ENCODE results near the gene SPARC.
A peak's percentile ranks its signal among the peaks of the same experiment; 100 is the strongest.

Gene SPARC

GRCh38 chr5:151632941-151633340 lies 53.8 kb downstream of the SPARC start:
- DNase-seq (ENCODE audit: low read depth in 1 of 2, low spot score in 1 of 2), result no peak
- no peak for TF ChIP-seq JUND (IDR thresholded peaks at IDR 0.05; ENCODE audit: low read depth)
- in situ Hi-C loops (cut with HindIII; ENCODE audit: low pct_unique_long_range_greater_than_20kb, low sequenced_read_pairs), result no loop called here

DNA sequence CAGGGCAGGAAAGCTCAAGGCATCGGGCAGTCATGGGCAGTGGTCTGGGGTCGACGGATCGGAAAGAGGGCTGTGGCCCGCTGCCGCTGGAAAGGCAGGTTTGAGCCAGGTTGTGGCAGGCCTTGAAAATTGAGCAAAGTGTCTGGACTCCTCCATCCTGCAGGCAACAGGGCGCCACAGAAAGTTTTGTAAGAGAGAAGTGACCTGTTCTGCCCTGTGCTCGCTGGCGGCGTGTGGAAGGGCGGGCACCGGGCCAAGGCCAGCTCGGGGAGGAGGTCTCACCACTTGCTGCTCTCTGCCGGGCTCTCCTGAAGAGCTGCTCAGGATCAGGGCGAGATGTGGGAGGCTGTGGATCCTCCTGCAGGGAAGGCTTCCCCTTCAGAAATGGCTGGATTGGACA lies 54.2 kb downstream of the SPARC start:
- no peak for TF ChIP-seq JUND (IDR thresholded peaks at IDR 0.05; ENCODE audit: low read depth)
- DNase-seq (ENCODE audit: low read depth in 1 of 2, low spot score in 1 of 2), result no peak
- in situ Hi-C loops (cut with HindIII; ENCODE audit: low pct_unique_long_range_greater_than_20kb, low sequenced_read_pairs), result no loop called here

DNA sequence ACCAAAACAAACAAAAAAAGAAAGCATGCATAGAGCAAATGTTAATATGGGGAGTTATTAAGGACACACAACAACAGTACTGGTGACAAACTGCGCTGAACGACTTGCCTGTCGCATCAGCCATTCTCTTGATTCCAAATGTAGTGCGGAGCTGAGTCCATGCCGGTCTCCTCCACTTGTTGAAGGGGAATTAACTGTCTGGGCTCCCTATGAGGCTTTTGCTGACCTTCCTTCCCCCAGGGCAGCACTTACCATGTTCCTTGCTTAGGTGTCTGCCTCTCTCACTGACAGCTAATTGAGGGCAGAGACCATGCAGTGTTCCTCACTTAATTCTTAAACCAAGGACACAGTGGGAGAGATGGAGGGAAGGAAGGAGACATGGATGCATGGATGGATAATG lies 54.8 kb downstream of the SPARC start:
- DNase-seq (ENCODE audit: low read depth in 1 of 2, low spot score in 1 of 2), result no peak
- in situ Hi-C loops (cut with HindIII; ENCODE audit: low pct_unique_long_range_greater_than_20kb, low sequenced_read_pairs), result no loop called here
- TF ChIP-seq JUND (IDR thresholded peaks at IDR 0.05; ENCODE audit: low read depth), result no peak

DNA sequence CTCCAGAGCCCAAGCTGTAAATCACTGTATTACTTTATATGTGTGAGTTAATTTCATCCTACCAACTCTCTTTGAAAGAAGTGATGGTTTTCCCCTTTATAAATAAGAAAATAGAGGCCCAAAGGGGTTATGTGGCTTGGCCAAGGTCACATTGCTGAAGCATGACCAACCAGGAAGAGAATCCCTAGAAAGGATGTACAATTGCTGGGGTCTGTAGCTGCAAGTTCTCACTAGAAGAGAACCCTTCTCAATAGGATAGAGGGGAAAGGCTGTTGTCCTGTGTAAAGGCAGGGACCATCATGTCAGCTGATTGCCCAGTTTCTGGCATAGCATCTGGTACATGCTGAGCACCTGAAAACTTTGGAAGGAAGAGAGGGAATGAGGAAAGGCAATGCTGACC lies 56.6 kb downstream of the SPARC start:
- in situ Hi-C loops (cut with HindIII; ENCODE audit: low pct_unique_long_range_greater_than_20kb, low sequenced_read_pairs), result no loop called here

DNA sequence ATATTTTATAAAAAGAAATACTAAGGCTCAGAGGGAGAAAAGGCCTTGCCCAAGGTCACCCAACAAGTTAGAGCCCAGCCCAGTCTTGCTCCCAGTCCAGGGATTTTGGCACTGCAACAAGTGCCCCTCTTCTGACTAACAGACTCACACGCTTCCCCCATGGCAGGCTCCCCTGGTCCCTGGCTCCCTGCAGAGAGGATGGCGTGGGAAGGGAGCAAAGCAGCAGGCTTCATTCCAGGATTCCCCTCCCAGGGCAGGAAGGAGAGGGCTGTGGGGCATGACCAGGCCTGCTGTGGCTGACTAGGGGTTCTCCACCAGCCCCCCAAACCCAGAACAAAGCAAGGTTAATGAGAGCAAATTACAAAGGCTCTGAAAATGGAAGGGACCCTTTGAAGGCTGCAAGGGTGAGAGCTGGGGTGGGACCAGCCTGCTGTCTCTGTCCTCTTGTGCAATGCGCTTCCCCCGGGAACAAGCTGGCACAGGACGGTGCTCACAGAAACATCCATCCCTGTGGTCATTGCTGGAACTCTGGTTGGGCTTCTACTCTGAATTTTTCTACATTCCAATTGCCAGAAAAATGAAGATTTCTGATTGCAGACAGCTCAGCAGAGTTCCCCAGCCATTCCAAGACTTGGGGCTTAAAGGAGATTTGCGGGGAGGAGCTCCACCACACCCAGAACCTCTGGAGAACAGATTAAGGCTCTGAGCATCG lies 58.4 kb downstream of the SPARC start:
- in situ Hi-C loops (cut with HindIII; ENCODE audit: low pct_unique_long_range_greater_than_20kb, low sequenced_read_pairs), result no loop called here
- no peak for TF ChIP-seq JUND (IDR thresholded peaks at IDR 0.05; ENCODE audit: low read depth)
- DNase-seq (ENCODE audit: low read depth in 1 of 2, low spot score in 1 of 2), result no peak

More for the DNA sequence above, 56.6 kb downstream of the SPARC start:
- no peak for TF ChIP-seq JUND (IDR thresholded peaks at IDR 0.05; ENCODE audit: low read depth)
- DNase-seq (ENCODE audit: low read depth in 1 of 2, low spot score in 1 of 2), result no peak

DNA sequence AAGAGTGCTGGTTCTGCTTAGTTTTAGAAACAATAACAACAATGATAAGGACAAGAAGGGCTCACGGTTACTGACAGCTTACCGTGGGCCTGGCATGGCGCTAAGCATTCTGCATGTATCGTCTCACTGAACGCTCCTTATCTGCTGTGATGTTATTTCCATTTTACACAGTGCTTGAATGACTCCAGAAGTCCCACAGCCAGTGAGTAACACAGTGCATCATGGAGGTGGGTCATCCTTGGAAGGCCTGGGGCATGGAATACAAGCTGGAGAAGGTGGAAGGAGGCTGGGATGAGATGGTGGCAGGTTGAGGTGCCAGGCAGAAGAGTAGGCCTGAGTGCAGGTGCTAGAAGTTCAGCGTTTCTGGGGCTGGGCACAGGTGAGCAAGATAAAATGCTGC lies 59.1 kb downstream of the SPARC start:
- in situ Hi-C loops (cut with HindIII; ENCODE audit: low pct_unique_long_range_greater_than_20kb, low sequenced_read_pairs), result no loop called here
- no peak for TF ChIP-seq JUND (IDR thresholded peaks at IDR 0.05; ENCODE audit: low read depth)
- no peak for DNase-seq (ENCODE audit: low read depth in 1 of 2, low spot score in 1 of 2)

GRCh38 chr5:151625285-151625684 lies 61.4 kb downstream of the SPARC start:
- no peak for TF ChIP-seq JUND (IDR thresholded peaks at IDR 0.05; ENCODE audit: low read depth)
- in situ Hi-C loops (cut with HindIII; ENCODE audit: low pct_unique_long_range_greater_than_20kb, low sequenced_read_pairs), result no loop called here
- no peak for DNase-seq (ENCODE audit: low read depth in 1 of 2, low spot score in 1 of 2)

DNA sequence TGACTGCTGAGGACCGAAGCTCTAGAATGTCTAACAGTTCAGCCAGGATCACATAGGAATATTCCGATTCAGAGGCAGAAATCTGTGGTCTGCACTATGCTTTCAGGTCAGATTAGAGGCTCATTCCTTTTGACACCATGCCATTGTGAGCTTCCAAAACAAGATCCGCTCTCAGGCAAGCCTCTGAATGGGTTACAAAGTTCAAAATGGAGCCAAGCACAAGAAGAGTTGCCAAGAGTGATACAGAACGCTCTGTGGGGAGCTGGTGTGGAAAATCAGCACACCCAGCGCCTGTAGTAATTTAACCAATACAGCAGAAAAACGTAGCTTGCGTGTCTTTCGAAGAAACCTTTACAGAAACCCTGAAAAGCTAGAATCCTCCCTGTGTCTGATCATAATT lies 62.2 kb downstream of the SPARC start:
- TF ChIP-seq JUND (IDR thresholded peaks at IDR 0.05; ENCODE audit: low read depth), result no peak
- in situ Hi-C loops (cut with HindIII; ENCODE audit: low pct_unique_long_range_greater_than_20kb, low sequenced_read_pairs), result no loop called here
- no peak for DNase-seq (ENCODE audit: low read depth in 1 of 2, low spot score in 1 of 2)

DNA sequence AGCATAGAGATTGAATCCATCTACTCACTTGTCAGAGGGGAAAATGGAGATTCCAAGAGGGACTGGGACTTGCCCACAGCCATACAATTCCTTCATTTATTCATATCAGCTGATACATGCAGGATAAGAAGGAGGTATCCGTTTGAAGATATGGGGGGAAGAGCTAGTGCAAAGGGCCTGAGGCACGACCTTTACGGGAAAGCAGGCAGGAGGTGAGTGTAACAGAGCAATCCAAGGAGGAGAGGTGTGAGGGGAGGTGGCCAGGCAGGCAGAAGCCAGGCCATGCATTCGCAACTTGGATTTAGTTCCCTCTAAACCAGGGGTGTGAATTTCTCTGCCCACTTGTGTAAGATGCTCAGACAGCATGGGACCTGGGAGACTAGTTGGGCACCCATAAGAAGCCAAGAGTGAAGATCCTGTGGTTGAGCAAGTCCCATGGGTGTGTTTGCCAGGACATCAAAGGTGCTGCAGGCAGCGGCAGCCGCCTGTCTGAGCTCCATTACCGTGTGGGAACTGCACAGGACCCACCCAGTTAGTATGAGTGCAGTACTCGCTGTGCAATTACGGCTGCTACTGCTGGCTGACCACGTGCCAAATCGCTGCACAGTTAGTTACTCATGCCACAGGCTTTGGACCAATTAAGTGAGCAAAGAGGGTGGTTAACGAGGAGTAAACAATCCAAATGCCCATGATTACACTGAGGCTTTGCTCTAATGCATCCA lies 64.2 kb downstream of the SPARC start:
- no peak for TF ChIP-seq JUND (IDR thresholded peaks at IDR 0.05; ENCODE audit: low read depth)
- no peak for DNase-seq (ENCODE audit: low read depth in 1 of 2, low spot score in 1 of 2)
- in situ Hi-C loops (cut with HindIII; ENCODE audit: low pct_unique_long_range_greater_than_20kb, low sequenced_read_pairs), result no loop called here

- TF ChIP-seq JUND (IDR thresholded peaks at IDR 0.05; ENCODE audit: low read depth), result no peak
- DNase-seq (ENCODE audit: low read depth in 1 of 2, low spot score in 1 of 2), result no peak
- in situ Hi-C loops (cut with HindIII; ENCODE audit: low pct_unique_long_range_greater_than_20kb, low sequenced_read_pairs), result no loop called here
These were observed 66.3 kb downstream of the SPARC start for GRCh38 chr5:151620461-151620840.

- TF ChIP-seq JUND (IDR thresholded peaks at IDR 0.05; ENCODE audit: low read depth), result no peak
- in situ Hi-C loops (cut with HindIII; ENCODE audit: low pct_unique_long_range_greater_than_20kb, low sequenced_read_pairs), result no loop called here
- DNase-seq (ENCODE audit: low read depth in 1 of 2, low spot score in 1 of 2), result peak in 1 of 2 experiments; percentile 89
These were observed 66.8 kb downstream of the SPARC start for GRCh38 chr5:151619812-151620460.

- no peak for TF ChIP-seq JUND (IDR thresholded peaks at IDR 0.05; ENCODE audit: low read depth)
- in situ Hi-C loops (cut with HindIII; ENCODE audit: low pct_unique_long_range_greater_than_20kb, low sequenced_read_pairs), result no loop called here
- peak in 1 of 2 experiments; percentile 23 for DNase-seq (ENCODE audit: low read depth in 1 of 2, low spot score in 1 of 2)
These were observed 67.8 kb downstream of the SPARC start for GRCh38 chr5:151618907-151619306.

All from T47D (cell line).